Stomach (tissue), 9 donors: Measurements from ENCODE around the gene SERPIND1. TPM values are rescaled to one million over a fixed set of nuclear protein-coding genes. Genes with fewer than 3 reads are reported as not detected.
"Not testable (repeated sequence)": the region's sequence is repeated elsewhere in the genome, so short reads cannot be mapped to it uniquely, and the experiment has no call there.

ENCODE experiments used
- DNase-seq, 2 donors: peaks; one replicate each; pipeline versions ENCODE4 v3.0.0 to v3.0.0-alpha.2; 2013 to 2019
- H3K27ac ChIP-seq, 5 donors: fragments of 200-600 bp in 4 of 5; sonication (generic) in 4 of 5; one replicate each; pipeline ENCODE4 v1.5.1; 2013 to 2019; ENCODE audit warnings: mild to moderate bottlenecking in 1 of 5, moderate library complexity in 1 of 5
- H3K27me3 ChIP-seq, 3 donors: fragments of 200-600 bp; sonication (generic); one replicate each; pipeline ENCODE4 v1.5.1; 2017 to 2019; ENCODE audit warnings: mixed run types in 1 of 3
- H3K36me3 ChIP-seq, 4 donors: fragments of 200-600 bp; sonication (generic); 1 replicate in 3 of 4; 2 replicates in 1 of 4; pipeline ENCODE4 v1.5.1; 2016 to 2019
- H3K4me1 ChIP-seq, 4 donors: fragments of 200-600 bp; sonication (generic); one replicate each; pipeline ENCODE4 v1.5.1; 2016 to 2019
- H3K4me3 ChIP-seq, 4 donors: fragments of 200-600 bp; sonication (generic) in 3 of 4; one replicate each; pipeline ENCODE4 v1.5.1; 2016 to 2019; ENCODE audit warnings: mild to moderate bottlenecking in 1 of 4
- H3K9me3 ChIP-seq, 4 donors: fragments of 200-600 bp; sonication (generic); one replicate each; pipeline ENCODE4 v1.5.1; 2016 to 2019
- CTCF ChIP-seq, 7 experiments: fragments of 450-650 bp in 4 of 7; fragments of 200-600 bp in 3 of 7; sonication (generic) in 3 of 7; IDR thresholded peaks; one replicate each; pipeline ENCODE4 v1.5.1; 2016 to 2019; ENCODE audit warnings: antibody characterized with exemption in 7 of 7, control low read depth in 2 of 7, mild to moderate bottlenecking in 1 of 7
- EP300 ChIP-seq: sonication (generic); formaldehyde crosslinking; IDR thresholded peaks from one replicate; pipeline ENCODE4 v1.6.1; 2017; ENCODE audit warnings: antibody characterized with exemption
- POLR2A ChIP-seq, 4 donors: fragments of 450-650 bp; IDR thresholded peaks; one replicate each; pipeline ENCODE4 v1.6.1; 2016; ENCODE audit warnings: antibody characterized with exemption in 4 of 4, control low read depth in 2 of 4, mild to moderate bottlenecking in 1 of 4, moderate library complexity in 1 of 4
- POLR2AphosphoS5 ChIP-seq, 3 donors: sonication (generic); formaldehyde crosslinking; IDR thresholded peaks; one replicate each; pipeline ENCODE4 v1.6.1; 2016; ENCODE audit warnings: antibody characterized with exemption in 3 of 3
- whole genome bisulfite sequencing, 5 donors: extraction: QIAGEN DNeasy Blood & Tissue Kit in 3 of 5; methylation state at CpG; one replicate each; pipeline versions ENCODE4 v1.1.5 to v1.1.7; 2013 to 2018; 5-methylcytosine and 5-hydroxymethylcytosine counted together
- intact Hi-C: fragments of 100-400 bp; cut with DNase I; formaldehyde crosslinking; loops from one replicate; pipeline ENCODE4 v1.15.1; 2023; ENCODE audit warnings: low total_unique reads
- polyA plus RNA-seq, 3 donors: library from polyadenylated mRNA; stranded (reverse); fragments of 200-250 nt; gene quantifications; one replicate each; pipeline ENCODE4 v1.2.3, GENCODE V29; 2013
- total RNA-seq, 5 donors: library from RNA; depleted of rRNA; stranded (reverse); fragments of >200 nt; gene quantifications; one replicate each; pipeline versions ENCODE4 v1.1.0 to v1.2.3, GENCODE V29; 2014 to 2016
- donor health status: healthy with polysubstance abuse.
- donor health status: Bipolar disorder and iron deficiency.
- donor health status: healthy.

SERPIND1 gene
- total and polyA plus RNA-seq, 8 donors = 0.10 to 0.55 (median 0.46) TPM; not detected in 5

- 94 to 96% (median 95%) methylated on average over 9 of the region's 9 CpGs for WGBS, 5 donors
- DNase-seq = no peak
- H3K4me1 ChIP-seq = no peaks in the 10 kb centered on the region
- intact Hi-C loops = no loop called here
- H3K36me3 ChIP-seq = peaks cover 45 to 100% (median 99%) of the 10 kb centered on the region in 4 donors
- no peaks in the 10 kb centered on the region for H3K27me3 ChIP-seq
- H3K27ac ChIP-seq = no peak overlapping the region
- TF ChIP-seq CTCF (IDR thresholded peaks at IDR 0.05) = no peak
- no peak for TF ChIP-seq POLR2AphosphoS5 (IDR thresholded peaks at IDR 0.05)
- no peak for TF ChIP-seq EP300
- TF ChIP-seq POLR2A (IDR thresholded peaks at IDR 0.05) = no peak
- H3K4me3 ChIP-seq = no peak overlapping the region
- H3K9me3 ChIP-seq = no peaks in the 10 kb centered on the region
Measured at GRCh38 chr22:20815477-20816050, 41.7 kb downstream of the SERPIND1 start.

- Histone ChIP-seq H3K27me3 (no peaks in the 10 kb centered on the region), H3K4me3 (no peak overlapping the region), H3K9me3 (no peaks in the 10 kb centered on the region), H3K4me1 (no peaks in the 10 kb centered on the region), H3K36me3 (peaks cover 48 to 100% (median 99%) of the 10 kb centered on the region in 4 donors), H3K27ac (no peak overlapping the region)
- intact Hi-C loops = no loop called here
- TF ChIP-seq EP300 (no peak), POLR2AphosphoS5 (IDR thresholded peaks at IDR 0.05) (no peak), POLR2A (IDR thresholded peaks at IDR 0.05) (no peak), CTCF (IDR thresholded peaks at IDR 0.05) (no peak)
- 95 to 99% (median 97%) methylated on average over 6 of the region's 6 CpGs for WGBS, 5 donors
- no peak for DNase-seq
Measured at GRCh38 chr22:20816559-20816958, 42.6 kb downstream of the SERPIND1 start.

- Histone ChIP-seq H3K9me3 (no peaks in the 10 kb centered on the region), H3K27me3 (no peaks in the 10 kb centered on the region), H3K4me3 (no peak overlapping the region), H3K27ac (no peak overlapping the region), H3K36me3 (peaks cover 51 to 100% (median 99%) of the 10 kb centered on the region in 4 donors), H3K4me1 (no peaks in the 10 kb centered on the region)
- DNase-seq = no peak
- WGBS, 5 donors = 86 to 96% (median 90%) methylated on average over 3 of the region's 3 CpGs
- intact Hi-C loops = no loop called here
- TF ChIP-seq POLR2AphosphoS5 (IDR thresholded peaks at IDR 0.05) = no peak
- TF ChIP-seq POLR2A (IDR thresholded peaks at IDR 0.05) = no peak
- no peak for TF ChIP-seq CTCF (IDR thresholded peaks at IDR 0.05)
- TF ChIP-seq EP300 = no peak
Measured at GRCh38 chr22:20818471-20818870, 44.6 kb downstream of the SERPIND1 start.

- no peak for DNase-seq
- TF ChIP-seq CTCF (IDR thresholded peaks at IDR 0.05) (no peak), POLR2AphosphoS5 (IDR thresholded peaks at IDR 0.05) (no peak), POLR2A (IDR thresholded peaks at IDR 0.05) (no peak), EP300 (no peak)
- 96 to 98% (median 97%) methylated on average over 9 of the region's 9 CpGs for WGBS, 5 donors
- Histone ChIP-seq H3K27me3 (no peaks in the 10 kb centered on the region), H3K27ac (no peak overlapping the region), H3K4me1 (no peaks in the 10 kb centered on the region), H3K36me3 (peaks cover 45 to 100% (median 99%) of the 10 kb centered on the region in 4 donors), H3K4me3 (no peak overlapping the region), H3K9me3 (no peaks in the 10 kb centered on the region)
- intact Hi-C loops = no loop called here
Measured at GRCh38 chr22:20819471-20819870, 45.6 kb downstream of the SERPIND1 start.

GRCh38 chr22:20821717-20822239 is 47.9 kb downstream of the SERPIND1 start:
- H3K36me3 ChIP-seq = peaks cover 33 to 94% (median 86%) of the 10 kb centered on the region in 4 donors

More at GRCh38 chr22:20821717-20822239, 47.9 kb downstream of the SERPIND1 start:
- H3K27me3 ChIP-seq, H3K9me3 ChIP-seq, H3K27ac ChIP-seq, intact Hi-C loops, H3K4me1 ChIP-seq, DNase-seq, H3K4me3 ChIP-seq: not testable (repeated sequence)
- WGBS, 5 donors = 95 to 99% (median 97%) methylated on average over 8 of the region's 8 CpGs
